Limb (tissue), 2 donors: ENCODE results near the gene AAK1.
"Not testable (repeated sequence)": the region's sequence is repeated elsewhere in the genome, so short reads cannot be mapped to it uniquely, and the experiment has no call there.

Experiments
- DNase-seq, 2 donors: peaks; one replicate each; pipeline ENCODE4 v3.0.0-alpha.2; 2016; ENCODE audit errors: extremely low spot score in 2 of 2

The AAK1 gene

GRCh38 chr2:69660637-69661036, 17.1 kb upstream of the AAK1 start:
- no peak for DNase-seq

- DNase-seq = no peak
Observed at GRCh38 chr2:69659941-69660483, 16.5 kb upstream of the AAK1 start.

DNA sequence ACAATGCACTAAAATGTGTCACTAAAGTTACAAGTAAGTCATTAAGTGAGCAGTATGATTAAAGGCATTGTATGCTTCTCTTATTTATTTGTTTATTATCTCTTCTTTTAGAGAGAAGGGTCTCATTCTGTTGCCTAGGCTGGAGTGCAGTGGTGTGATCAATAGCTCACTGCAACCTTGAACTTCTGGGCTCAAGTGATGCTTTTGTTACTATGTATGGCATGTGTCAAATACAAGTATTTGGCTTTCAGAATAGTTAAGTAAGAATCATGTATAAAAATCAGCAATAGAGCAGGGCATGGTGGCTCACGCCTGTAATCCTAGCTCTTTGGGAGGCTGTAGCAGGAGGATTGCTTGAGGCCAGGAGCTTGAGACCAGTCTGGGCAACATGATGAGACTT, 15.8 kb upstream of the AAK1 start:
- no peak for DNase-seq

DNA sequence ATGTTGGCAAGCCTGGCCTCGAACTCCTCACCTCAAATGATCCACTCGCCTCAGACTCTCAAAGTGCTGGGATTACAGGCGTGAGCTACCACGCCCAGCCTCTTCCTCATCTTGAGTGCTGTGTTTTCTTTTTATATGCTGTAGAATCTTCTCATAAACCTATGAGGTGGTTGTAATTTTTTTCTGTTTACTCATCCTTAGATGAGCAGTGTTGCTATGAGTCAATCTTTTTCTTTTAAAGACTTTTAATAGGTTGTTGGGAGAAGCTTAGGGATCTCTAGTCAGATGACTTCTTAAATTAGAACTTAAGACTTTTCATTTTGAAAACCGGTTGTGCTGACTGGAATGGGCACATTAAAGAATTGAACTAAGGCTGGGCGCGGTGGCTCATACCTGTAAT, 8.7 kb upstream of the AAK1 start:
- no peak for DNase-seq

DNA sequence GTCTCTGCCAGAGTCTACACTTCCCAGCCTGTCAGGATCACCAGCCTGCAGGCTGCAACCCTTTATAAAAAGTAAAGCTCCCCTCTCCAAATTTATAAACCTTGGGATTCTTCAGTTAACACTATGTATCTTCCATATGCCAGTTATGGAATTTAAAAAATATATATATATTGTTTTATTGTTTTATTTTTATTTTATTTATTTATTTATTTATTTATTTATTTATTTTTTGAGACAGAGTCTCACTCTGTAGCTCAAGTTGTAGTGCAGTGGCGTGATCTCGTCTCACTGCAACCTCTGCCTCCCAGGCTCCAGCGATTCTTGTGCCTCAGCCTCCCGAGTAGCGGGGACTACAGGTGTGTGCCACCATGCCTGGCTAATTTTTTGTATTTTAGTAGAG, 3.7 kb upstream of the AAK1 start:
- not testable (repeated sequence) for DNase-seq

- no peak for DNase-seq
Observed at GRCh38 chr2:69646714-69647113, 3.2 kb upstream of the AAK1 start.

DNA sequence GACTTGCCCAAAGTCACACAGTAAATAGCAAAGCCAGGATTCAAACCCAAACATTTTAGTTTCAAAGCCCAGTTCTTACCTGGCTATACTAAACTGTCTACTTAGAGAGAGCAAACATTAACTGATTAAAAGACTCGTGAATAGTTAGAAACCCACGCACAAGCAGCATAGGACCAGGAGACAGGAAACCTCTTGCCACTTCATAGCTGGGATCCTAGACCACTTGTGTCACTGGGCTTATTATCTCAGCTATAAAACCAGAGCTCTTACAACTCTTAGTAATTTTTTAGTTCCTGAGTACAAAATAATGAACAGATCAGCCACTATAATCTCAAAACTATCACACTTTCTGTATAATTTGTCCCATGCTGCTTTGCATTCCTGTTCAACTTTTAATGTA, 2.4 kb upstream of the AAK1 start:
- no peak for DNase-seq

- no peak for DNase-seq
Observed at GRCh38 chr2:69645031-69645431, 1.5 kb upstream of the AAK1 start.

DNA sequence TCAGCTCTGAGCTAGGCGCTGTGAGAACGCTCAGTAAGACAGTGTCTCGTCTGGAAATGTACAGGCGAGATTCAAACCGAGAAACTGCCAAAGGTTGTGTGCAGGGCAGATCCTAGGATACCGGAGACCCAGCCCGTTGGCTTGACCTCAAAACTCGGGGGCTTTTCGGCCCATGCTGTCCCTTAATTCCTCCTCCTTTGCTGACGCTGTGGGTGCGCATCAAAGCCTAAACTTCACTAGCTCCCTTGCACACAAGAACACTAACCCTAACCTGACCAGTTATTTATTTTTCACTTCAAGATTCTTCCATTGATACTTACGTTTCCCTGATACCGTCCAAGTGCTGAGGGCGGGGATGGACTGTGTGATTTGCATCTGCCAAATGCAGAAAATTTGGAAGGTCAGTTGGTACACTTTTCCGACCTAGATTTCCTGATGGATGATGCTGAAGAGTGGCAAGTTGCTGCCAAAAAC, 1.0 kb upstream of the AAK1 start:
- DNase-seq = no peak

DNA sequence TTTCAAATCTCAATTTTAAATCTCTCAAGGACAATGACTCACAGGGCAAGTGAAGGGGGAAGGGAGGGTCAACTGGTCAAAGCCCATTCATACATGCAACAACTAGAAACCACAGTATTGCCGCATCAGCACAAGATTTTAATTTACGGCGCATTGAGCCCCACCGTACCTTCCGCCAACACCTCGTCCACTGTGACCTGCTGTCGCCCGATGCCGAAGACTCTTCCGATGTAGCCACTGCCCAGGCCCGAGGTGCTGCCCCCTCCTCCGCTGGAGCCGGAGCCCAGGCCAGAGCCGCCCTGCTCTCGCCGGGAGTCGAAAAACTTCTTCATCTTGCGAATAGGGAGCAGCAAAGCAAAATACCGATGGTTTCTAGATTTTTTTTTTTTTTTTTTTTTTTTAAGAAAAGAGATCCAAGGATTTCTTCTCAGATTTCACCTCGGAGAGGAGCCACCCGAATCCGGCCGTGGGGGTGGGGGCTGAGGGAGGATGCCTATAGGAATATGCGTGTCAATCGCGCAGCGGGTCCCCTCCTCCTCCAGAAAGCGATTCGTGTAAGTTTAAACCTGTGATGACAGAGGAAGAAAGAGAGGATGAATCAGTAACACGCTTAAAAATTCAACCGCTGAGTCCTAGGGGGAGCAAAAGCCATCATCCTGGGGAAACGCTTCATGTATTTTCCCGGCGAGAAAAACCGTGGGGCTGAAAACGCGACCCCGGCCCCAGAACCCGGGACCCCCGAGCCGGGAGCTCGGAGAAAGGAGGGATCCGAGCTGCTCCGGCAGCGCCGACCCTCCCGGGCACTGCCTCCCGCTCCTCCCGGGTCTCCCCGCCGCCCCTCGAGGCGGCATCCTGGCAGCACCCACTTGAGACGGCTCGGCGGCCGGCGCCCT, 584 bp downstream of the AAK1 start:
- peak; percentile 66 to 82 for DNase-seq

GRCh38 chr2:69641887-69642708, 1.4 kb downstream of the AAK1 start:
- DNase-seq = no peak

DNA sequence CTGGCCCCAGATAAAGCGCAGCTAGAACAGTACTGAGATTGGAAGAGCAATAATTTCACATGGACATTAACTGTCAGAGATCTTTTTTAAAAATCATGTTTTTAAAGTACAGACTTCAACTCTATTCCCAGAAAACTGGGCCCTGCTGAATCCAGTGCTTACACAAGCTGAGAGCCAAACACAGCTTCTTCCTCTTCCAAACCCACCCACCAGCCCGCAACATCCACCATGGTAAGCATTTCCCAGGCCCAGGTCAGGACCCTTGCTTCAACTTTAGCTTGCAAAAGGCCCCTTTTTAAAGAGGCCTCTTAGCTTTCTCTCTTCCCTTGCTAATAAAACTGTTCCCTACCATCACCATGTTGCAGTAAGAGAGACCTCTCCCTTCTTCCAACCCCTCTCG, 2.1 kb downstream of the AAK1 start:
- DNase-seq = no peak

DNA sequence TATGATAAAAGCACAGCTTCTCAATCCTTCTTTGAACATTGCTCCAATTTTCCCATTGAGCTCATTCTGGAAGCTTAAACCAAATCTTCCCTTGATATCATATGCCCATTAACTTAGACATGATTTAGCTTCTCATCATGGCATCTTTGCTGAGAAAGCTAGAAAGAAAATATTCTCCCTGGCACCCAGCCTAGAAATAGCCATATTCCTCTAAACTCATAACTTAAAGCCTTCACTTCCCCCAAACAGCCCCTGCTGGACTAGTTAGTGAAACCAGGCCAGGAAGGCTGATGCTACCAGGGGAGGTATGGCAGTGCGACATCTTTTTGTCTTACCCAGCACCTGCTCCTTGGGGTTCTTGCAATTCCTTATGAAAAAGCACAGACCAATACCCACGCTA, 4.3 kb downstream of the AAK1 start:
- DNase-seq = no peak

DNA sequence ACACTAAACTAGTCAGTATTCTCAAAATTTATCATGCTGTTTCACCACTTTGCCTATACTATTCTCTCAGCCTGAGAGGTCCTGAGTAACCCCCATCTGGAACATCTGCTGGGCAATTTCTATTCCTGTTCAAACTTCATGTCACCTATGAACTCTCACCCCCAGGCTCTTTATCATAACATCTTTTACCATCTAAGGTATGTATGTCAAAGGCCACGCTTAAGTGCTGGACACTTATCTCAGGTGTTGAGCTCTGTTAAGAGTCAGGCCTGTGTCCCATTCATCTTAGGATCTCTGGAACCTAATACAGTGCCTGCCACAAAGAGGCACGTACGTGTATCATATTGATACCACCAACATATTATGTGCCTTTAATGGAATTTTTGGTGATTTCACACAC, 4.9 kb downstream of the AAK1 start:
- no peak for DNase-seq

DNA sequence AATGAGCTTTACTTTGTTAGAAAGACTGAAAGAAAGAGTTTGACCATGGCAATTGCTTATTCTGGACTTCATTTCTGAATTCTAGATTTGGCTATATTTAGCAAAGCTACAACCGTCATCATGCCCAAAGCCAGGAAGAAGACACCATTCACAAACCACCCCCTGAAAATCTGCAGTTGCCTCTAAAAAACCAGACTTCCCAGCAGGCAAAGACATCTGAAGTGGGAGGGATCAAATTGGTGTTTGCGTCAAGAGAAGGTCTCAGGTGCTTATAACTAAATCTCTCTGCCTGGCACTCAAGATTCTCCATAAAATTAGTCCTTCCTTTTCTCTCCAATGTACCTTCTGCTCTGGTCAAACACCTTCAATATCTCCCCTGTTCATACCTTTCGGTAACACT, 5.6 kb downstream of the AAK1 start:
- DNase-seq = no peak

DNA sequence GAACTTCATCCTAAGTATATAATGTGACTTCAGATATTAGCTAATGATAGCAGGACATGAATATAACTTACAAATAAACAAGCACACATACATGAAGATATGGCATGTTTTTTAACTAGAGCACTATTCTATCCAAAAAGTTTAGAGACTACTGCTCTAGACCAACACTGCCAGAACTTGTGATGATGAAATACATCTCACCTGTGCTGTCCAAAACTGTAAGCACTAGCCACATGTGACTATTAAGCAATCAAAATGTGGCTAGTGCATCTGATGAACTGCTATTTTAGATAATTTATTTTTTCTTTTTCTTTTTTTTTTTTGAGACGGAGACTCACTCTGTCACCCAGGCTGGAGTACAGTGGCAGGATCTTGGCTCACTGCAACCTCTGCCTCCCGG, 7.1 kb downstream of the AAK1 start:
- DNase-seq = no peak

DNA sequence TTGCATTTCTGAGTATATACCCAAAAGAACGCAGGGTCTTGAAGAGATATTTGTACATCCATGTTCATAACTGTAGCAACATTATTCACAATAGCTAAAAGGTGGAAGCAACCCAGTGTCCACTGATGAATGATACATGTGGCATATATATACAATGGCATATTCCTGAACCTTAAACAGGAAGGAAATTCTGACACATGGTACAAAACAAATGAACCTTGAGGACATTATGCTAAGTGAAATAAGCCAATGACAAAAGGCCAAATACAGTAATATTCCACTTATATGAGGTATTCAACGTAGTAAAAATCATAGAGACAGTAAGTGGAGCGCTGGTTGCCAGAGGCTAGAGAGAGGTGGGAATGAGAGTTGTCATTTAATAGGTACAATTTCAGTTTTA, 8.1 kb downstream of the AAK1 start:
- DNase-seq = no peak

DNA sequence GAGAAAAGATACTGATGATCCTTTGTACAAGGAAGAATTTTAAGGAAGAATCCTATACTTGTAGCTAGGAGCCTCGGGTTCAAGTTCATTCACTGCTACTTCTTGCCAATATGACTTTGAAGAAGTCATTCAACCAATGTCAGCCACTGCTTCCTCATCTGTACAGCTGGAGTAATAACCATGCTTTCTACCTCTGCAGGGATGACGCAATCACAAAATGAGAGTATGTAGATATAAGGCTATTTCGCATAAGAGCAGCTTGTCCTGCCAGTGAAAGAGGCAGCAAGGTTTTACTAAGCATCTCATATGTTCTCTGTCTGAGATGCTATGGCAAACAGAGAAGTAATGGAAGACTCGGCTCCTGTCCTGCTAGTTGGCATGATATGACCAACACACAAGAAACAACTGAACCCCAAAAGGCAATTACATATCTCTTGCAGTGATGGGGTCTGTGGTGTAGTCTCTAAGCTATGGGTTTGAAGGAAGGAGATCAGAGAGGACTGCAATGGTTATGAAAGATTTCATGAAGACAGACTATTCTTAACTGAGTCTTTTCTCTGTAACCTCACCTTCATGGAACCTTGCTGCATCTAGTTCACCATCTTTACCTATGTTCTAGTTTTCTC, 9.2 kb downstream of the AAK1 start:
- DNase-seq = no peak

GRCh38 chr2:69631402-69631801, 12.1 kb downstream of the AAK1 start:
- no peak for DNase-seq

GRCh38 chr2:69629921-69630608, 13.5 kb downstream of the AAK1 start:
- no peak for DNase-seq

DNA sequence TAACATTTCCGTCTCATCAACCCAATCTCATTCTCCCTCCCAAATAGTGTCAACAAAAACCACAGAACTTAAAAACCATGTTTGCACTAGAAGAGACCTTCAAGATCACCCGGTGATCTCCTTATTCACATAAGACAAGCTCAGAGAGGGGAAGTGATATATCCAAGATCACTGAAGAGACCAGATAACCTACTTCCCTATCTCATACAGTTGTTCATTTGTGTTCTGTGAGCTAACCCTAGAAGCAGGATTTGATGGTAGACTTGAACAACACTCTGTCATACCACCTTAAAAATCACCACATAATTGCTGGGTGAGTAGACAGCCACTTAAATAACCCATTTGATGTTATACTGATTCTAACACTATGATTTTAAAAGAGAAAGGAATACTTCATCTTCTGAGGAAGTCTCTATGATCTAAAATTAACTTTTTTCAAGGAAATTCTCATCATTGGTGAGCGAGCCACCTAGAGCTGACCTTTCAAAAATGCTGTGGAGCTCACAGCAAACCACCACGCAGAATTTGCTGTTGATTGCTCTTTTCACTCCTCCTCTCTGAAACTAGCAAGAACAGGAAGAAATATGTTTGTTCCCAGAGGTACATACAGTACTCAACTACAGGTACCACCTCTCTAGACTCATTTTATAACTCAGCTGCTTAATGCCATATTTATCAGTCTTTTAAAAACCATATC, 15.1 kb downstream of the AAK1 start:
- no peak for DNase-seq
